Calu3 (cell line): ENCODE results near the gene GRN. TPM values are rescaled to one million over a fixed set of nuclear protein-coding genes. Genes with fewer than 3 reads are reported as not detected.
"Not testable (repeated sequence)": the region's sequence is repeated elsewhere in the genome, so short reads cannot be mapped to it uniquely, and the experiment has no call there.

ENCODE experiments used
- BruUV-seq: library from RNA; stranded (reverse); fragments of 400-500 nt; replicated peaks from 2 replicates; lab custom pipeline; 2021; lab: Mats Ljungman, UMichigan
- CTCF ChIA-PET: fragments of 300-600 bp; sonication (Branson Sonifier 250); formaldehyde crosslinking; loops from one replicate; lab custom pipeline; 2022; ENCODE audit warnings: antibody characterized with exemption; lab: Charles Lee
- DNase-seq: peaks from one replicate; pipeline ENCODE4 v3.0.0; 2022
- H3K27ac Mint-ChIP-seq: one replicate; pipeline ENCODE4 v1.8.0; 2022; ENCODE audit warnings: mixed read lengths; ENCODE audit not compliant: unreplicated experiment
- H3K27me3 Mint-ChIP-seq: one replicate; pipeline ENCODE4 v1.8.0; 2022; ENCODE audit warnings: mixed read lengths; ENCODE audit not compliant: unreplicated experiment
- H3K36me3 Mint-ChIP-seq: one replicate; pipeline ENCODE4 v1.8.0; 2022; ENCODE audit warnings: mild to moderate bottlenecking, moderate library complexity, mixed read lengths; ENCODE audit not compliant: insufficient read depth, unreplicated experiment
- H3K4me1 Mint-ChIP-seq: one replicate; pipeline ENCODE4 v1.8.0; 2022; ENCODE audit warnings: mild to moderate bottlenecking, low read depth, mixed read lengths; ENCODE audit not compliant: unreplicated experiment
- H3K4me3 Mint-ChIP-seq: one replicate; pipeline ENCODE4 v1.8.0; 2022; ENCODE audit warnings: mild to moderate bottlenecking, low read depth, moderate library complexity, mixed read lengths; ENCODE audit not compliant: unreplicated experiment
- H3K9me3 Mint-ChIP-seq: one replicate; pipeline ENCODE4 v1.8.0; 2022; ENCODE audit warnings: low read depth, mixed read lengths; ENCODE audit not compliant: unreplicated experiment
- intact Hi-C: fragments of 100-400 bp; cut with micrococcal nuclease; formaldehyde crosslinking; loops from one replicate; pipeline ENCODE4 v1.10.0; 2022; ENCODE audit not compliant: unreplicated experiment
- total RNA-seq: library from RNA; stranded (reverse); gene quantifications from 2 replicates; pipeline ENCODE4 v1.2.3, GENCODE V29; 2022
- TF ChIP-seq, protein P1 (sequence below): fragments of 200-600 bp; IDR thresholded peaks from one replicate; pipeline ENCODE4 v1.8.0; 2022; ENCODE audit warnings: antibody characterized with exemption; ENCODE audit not compliant: unreplicated experiment

GRN gene
- total RNA-seq, 1 experiment from 2014 or later: 376 TPM

DNA sequence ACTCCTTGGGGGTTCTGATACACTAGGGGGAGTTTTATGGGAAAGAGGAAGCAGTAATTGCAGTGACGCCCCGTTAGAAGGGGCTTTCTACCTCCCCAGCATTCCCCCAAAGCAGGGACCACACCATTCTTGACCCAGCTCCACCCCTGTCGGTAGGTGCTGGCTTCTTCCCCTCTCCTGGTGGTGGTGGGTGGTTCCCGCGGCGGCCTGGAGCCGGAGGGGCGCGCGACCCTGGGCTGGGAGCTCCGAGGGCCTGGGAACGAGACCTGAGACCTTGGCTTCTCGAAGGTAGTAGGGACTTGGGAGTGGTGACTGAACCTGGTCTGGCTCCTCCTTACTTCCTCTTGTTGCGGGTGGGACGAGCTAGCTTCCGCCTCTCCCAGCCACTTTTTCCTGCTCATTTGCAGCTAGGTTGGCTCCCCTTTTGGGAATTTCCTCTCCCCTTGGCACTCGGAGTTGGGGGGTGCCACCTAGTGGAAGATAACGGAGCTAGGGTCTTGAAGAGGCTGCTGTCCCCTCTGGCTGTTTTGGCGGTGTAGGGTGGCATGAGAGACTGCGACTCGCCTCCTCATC lies 438 bp downstream of the GRN start:
- H3K9me3 Mint-ChIP-seq: no peaks in the 10 kb centered on the region

DNA sequence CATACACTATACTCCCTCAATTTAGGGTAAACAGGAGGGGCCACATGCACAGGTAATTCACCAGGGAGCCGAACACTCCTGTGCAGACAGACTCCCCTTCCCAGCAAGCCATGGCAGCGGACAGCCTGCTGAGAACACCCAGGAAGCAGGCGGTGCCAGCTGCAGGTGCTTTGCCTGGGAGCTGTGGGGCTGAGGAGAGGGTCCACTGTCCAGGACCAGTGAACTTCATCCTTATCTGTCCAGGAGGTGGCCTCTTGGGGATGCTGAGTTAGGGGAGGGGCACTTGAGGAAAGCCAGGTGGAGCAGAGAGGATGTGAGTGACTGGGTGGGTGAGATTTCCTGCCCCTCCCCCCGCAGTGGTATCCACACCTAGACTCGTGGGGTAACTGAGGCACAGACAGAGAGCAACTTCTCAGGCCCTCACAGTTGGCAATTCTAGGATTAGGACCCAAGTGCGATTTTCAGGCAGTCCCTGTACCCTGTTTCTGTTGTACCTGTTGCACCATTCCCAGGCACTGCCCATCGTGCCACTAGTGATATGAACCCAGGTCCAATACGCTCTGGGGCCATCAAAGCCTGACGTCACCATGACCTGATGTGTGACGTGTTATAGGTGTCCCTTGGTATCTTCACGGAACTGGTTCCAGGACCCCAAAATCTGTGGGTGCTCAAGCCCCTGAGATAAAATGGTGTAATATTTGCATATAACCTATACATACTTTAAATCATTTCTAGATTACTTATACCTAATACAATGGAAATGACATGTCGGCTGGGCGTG lies 1.2 kb downstream of the GRN start:
- CTCF ChIA-PET: interaction anchor here (0.6 to 2.2 kb wide), 18 partner anchors 12 to 402 kb away, joined by 3 to 11 read pairs (median 5); partner anchors contain the start of genes ATXN7L3, FAM171A2, RUNDC3A and TMUB2
- TF ChIP-seq, protein P1, sequence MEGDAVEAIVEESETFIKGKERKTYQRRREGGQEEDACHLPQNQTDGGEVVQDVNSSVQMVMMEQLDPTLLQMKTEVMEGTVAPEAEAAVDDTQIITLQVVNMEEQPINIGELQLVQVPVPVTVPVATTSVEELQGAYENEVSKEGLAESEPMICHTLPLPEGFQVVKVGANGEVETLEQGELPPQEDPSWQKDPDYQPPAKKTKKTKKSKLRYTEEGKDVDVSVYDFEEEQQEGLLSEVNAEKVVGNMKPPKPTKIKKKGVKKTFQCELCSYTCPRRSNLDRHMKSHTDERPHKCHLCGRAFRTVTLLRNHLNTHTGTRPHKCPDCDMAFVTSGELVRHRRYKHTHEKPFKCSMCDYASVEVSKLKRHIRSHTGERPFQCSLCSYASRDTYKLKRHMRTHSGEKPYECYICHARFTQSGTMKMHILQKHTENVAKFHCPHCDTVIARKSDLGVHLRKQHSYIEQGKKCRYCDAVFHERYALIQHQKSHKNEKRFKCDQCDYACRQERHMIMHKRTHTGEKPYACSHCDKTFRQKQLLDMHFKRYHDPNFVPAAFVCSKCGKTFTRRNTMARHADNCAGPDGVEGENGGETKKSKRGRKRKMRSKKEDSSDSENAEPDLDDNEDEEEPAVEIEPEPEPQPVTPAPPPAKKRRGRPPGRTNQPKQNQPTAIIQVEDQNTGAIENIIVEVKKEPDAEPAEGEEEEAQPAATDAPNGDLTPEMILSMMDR: no peak
- DNase-seq: no peak
- H3K36me3 Mint-ChIP-seq: peaks cover 24% of the 10 kb centered on the region
- H3K27ac Mint-ChIP-seq: peak overlapping the region; percentile 93
- H3K27me3 Mint-ChIP-seq: no peaks in the 10 kb centered on the region
- H3K4me1 Mint-ChIP-seq: peaks cover 11% of the 10 kb centered on the region
- no peaks in the 10 kb centered on the region for H3K9me3 Mint-ChIP-seq
- TSS peak; percentile 45 for BruUV-seq
- H3K4me3 Mint-ChIP-seq: peak overlapping the region; percentile 97
- intact Hi-C loops: loop anchor here (5.0 kb wide), 2 partner anchors 124 to 144 kb away; no protein-coding TSS in a partner anchor

More for the DNA sequence above, 438 bp downstream of the GRN start:
- Mint-ChIP-seq H3K4me1 (peaks cover 11% of the 10 kb centered on the region), H3K36me3 (peaks cover 24% of the 10 kb centered on the region), H3K4me3 (peak overlapping the region; percentile 97), H3K27ac (peak overlapping the region; percentile 93), H3K27me3 (no peaks in the 10 kb centered on the region)
- TF ChIP-seq, protein P1: peak; percentile 54
- CTCF ChIA-PET: interaction anchor here (0.6 to 2.2 kb wide), 19 partner anchors 12 to 402 kb away, joined by 3 to 11 read pairs (median 5); partner anchors contain the start of genes ATXN7L3, FAM171A2, RUNDC3A and TMUB2
- no TSS peak for BruUV-seq
- DNase-seq: peak; percentile 78
- intact Hi-C loops: loop anchor here (5.0 kb wide), 2 partner anchors 123 to 143 kb away; no protein-coding TSS in a partner anchor

DNA sequence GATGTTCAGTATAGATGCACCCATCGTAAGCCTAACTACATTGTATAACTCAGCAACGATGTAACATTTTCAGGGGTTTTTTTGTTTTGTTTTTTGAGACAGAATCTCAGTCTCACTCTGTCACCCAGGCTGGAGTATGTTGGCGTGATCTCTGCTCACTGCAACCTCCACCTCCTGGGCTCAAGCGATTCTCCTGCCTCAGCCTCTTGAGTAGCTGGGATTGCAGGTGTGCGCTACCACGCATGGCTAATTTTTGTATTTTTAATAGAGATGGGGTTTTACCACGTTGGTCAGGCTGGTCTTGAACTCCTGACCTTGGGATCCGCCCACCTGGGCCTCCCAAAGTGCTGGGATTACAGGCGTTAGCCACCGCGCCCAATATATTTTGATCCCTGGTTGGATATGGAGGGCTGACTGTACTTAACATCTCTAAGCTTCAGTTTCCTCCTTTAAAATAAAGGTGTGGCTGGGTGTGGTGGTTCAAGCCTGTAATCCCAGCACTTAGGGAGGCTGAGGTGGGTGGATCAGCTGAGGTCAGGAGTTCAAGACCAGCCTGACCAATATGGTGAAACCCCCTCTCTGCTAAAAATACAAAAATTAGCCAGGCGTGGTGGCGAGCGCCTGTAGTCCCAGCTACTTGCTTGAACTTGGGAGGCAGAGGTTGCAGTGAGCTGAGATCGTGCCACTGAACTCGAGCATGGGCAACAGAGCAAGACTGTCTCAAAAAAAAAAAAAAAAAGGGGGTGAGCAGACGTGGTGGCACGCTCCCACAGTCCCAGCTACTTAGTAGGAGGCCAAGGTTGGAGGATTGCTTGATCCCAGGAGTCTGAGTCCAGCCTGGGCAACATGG lies 2.3 kb downstream of the GRN start:
- CTCF ChIA-PET: interaction anchor here (1.4 kb wide), 1 partner anchor 9 kb away, joined by 6 read pairs; no protein-coding TSS in a partner anchor
- H3K9me3 Mint-ChIP-seq, DNase-seq, BruUV-seq, H3K27me3 Mint-ChIP-seq, H3K27ac Mint-ChIP-seq, H3K4me3 Mint-ChIP-seq: not testable (repeated sequence)
- intact Hi-C loops: loop anchor here (5.0 kb wide), 2 partner anchors 125 to 145 kb away; no protein-coding TSS in a partner anchor
- H3K36me3 Mint-ChIP-seq: peaks cover 29% of the 10 kb centered on the region
- H3K4me1 Mint-ChIP-seq: peaks cover 11% of the 10 kb centered on the region

DNA sequence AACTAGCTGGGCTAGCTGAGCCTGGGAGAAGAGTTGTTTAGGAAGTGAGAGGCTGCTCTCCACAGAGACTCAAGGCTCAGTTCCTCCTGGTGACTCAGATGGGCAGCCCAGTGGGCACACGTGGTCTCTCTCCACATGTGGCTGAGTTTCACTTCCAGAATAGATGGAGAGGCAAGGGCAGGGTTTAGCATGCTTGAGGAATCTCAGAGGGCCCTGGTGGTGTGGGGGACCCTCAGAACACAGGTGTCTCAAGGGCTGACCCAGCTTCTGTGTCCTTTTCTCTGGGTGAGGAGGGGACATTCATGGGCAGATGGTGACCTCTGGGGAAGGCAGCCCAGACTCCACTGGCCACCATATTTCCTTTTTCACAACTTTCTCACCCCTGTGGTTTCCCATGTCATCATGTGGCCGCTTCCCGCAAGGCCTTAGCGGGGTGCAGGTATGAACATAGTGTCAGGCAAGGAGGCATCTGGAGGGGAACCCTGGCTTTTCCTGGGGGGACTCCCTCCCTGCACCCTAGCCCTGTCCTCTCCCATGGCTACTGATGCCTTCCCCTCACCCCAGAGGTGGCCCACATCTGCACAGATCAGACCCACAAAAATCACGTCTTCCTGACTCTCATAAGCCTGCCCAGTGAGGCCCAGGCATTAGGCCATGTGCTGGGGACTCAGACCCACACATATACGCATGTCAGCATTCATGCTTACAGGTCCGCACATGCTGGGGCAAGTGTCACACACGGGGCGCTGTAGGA lies 3.3 kb downstream of the GRN start:
- intact Hi-C loops: loop anchor here (5.0 kb wide), 2 partner anchors 126 to 146 kb away; no protein-coding TSS in a partner anchor
- Mint-ChIP-seq H3K4me1 (peaks cover 11% of the 10 kb centered on the region), H3K27me3 (no peaks in the 10 kb centered on the region), H3K4me3 (no peak overlapping the region), H3K27ac (no peak overlapping the region), H3K9me3 (no peaks in the 10 kb centered on the region), H3K36me3 (peaks cover 36% of the 10 kb centered on the region)
- no TSS peak for BruUV-seq
- no peak for DNase-seq
- CTCF ChIA-PET: interaction anchor here (1.4 to 1.8 kb wide), 2 partner anchors 8 to 17 kb away, joined by 5 to 6 read pairs; no protein-coding TSS in a partner anchor
- TF ChIP-seq, protein P1: no peak
